ENCODE measurements around the gene PHTF1.

DNA sequence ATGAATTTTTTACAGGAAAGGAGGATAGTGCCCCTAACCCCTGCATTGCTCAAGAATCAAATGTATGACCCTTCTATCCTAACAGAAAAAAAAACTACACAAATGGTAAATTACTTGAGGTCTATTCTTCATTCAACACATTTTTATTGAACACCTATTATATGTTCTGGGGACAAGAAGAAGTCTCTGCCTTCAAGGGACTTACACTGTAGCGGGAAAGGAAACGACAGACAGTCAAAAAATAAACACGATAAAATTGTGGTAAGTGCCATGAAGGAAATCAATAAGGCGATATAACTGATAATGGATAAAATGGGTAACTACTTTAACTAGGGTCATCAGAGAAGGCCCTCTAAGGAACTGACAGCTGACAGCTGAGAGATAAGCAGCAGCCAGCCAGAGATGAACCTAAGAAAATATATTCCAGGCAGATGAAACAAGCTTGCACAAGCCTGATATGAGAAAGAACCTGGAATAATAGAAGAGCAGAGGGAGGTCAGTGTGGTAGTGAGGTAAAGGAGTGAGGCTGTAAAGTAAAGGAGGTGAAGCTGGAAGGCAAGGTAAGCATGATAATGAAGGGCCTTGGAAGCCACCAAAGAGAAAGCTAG is 66.4 kb downstream of the PHTF1 start:
- no peak for TF ChIP-seq CTCF (IDR thresholded peaks at IDR 0.05)
- no peak for TF ChIP-seq EP300 (IDR thresholded peaks at IDR 0.05)
- TF ChIP-seq POLR2AphosphoS5 (IDR thresholded peaks at IDR 0.05): no peak

Data from esophagus muscularis mucosa (tissue), 4 donors.